OCI-LY7 (cell line): ENCODE measurements around the gene TRIM10.

Source experiments
- EZH2phosphoT487 ChIP-seq: fragments of 200-600 bp; sonication (generic); IDR thresholded peaks from 2 replicates; pipeline ENCODE4 v1.6.1; 2018; ENCODE audit warnings: low read depth, borderline replicate concordance, mild to moderate bottlenecking, mixed run types, antibody characterized with exemption, low read length, moderate library complexity, mixed read lengths
- TF ChIP-seq, protein P1 (sequence below): fragments of 200-600 bp; sonication (generic); conservative IDR thresholded peaks from 2 replicates; pipeline ENCODE4 v1.5.1; 2014; ENCODE audit warnings: mild to moderate bottlenecking, antibody characterized with exemption, low read length, moderate library complexity, mixed read lengths

GRCh38 chr6:30171677-30172471, 10.9 kb upstream of the TRIM10 start:
- TF ChIP-seq, protein P1, sequence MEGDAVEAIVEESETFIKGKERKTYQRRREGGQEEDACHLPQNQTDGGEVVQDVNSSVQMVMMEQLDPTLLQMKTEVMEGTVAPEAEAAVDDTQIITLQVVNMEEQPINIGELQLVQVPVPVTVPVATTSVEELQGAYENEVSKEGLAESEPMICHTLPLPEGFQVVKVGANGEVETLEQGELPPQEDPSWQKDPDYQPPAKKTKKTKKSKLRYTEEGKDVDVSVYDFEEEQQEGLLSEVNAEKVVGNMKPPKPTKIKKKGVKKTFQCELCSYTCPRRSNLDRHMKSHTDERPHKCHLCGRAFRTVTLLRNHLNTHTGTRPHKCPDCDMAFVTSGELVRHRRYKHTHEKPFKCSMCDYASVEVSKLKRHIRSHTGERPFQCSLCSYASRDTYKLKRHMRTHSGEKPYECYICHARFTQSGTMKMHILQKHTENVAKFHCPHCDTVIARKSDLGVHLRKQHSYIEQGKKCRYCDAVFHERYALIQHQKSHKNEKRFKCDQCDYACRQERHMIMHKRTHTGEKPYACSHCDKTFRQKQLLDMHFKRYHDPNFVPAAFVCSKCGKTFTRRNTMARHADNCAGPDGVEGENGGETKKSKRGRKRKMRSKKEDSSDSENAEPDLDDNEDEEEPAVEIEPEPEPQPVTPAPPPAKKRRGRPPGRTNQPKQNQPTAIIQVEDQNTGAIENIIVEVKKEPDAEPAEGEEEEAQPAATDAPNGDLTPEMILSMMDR, result no peak
- TF ChIP-seq EZH2phosphoT487, result no peak
